AG04449 (cell line): ENCODE data around the gene TERT.

ENCODE experiments used
- CTCF ChIA-PET: fragments of 350-600 bp; formaldehyde crosslinking; extraction: SDS; loops from one replicate; lab custom pipeline; 2021; ENCODE audit warnings: antibody characterized with exemption; lab: Yijun Ruan, JAX
- POLR2A ChIA-PET: fragments of 400-600, 350-600 bp; formaldehyde crosslinking; extraction: SDS; loops from one replicate; lab custom pipeline; 2020; ENCODE audit warnings: antibody characterized with exemption, inconsistent platforms; lab: Yijun Ruan, JAX
- DNase-seq: peaks from one replicate; pipeline ENCODE4 v3.0.0-alpha.2; 2010; ENCODE audit warnings: low read depth, low spot score
- H3K4me3 ChIP-seq: 2 replicates; pipeline ENCODE4 v1.5.1; 2011; ENCODE audit warnings: low read depth, mild to moderate bottlenecking, control low read depth, low read length
- TF ChIP-seq, protein P1 (sequence below): IDR thresholded peaks from one replicate; pipeline ENCODE4 v1.5.1; 2011; ENCODE audit warnings: mild to moderate bottlenecking, moderate library complexity, low read length, control low read depth, inconsistent platforms; ENCODE audit not compliant: insufficient read depth; ENCODE audit errors: missing control alignments

Gene TERT

DNA sequence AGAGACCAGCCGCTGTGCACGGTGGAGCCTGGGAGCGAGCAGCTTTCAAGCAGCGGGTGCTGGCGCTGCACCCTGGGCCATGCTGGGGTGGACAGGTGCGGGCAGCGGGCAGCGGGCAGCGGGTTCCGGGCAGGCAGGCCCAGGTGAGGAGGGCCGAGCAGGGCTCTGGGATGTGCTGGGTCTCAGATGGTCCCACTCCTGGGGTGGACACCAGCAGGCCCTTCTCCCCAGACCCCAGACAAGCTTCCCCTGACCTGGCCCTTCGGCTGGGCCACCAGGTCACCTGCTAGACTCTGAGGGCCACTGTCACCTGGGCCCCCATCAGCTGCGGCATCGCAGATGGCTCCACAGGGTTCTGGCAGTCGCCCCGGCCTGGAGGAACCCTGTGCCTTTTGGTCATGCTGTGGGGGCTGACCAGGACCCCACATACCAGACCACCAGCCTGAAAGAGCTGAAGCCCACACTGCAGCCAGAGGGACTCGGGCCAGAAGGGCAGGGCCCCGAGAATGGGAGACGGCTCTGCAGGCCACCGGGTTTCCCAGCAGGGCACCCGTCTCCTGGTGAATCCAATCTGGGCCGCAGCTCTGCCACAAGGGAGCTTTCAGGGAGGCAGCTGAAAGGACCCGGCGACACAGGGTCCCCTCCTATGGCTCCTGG, 91.4 kb downstream of the TERT start:
- no peak overlapping the region for H3K4me3 ChIP-seq
- no peak for DNase-seq
- TF ChIP-seq, protein P1, sequence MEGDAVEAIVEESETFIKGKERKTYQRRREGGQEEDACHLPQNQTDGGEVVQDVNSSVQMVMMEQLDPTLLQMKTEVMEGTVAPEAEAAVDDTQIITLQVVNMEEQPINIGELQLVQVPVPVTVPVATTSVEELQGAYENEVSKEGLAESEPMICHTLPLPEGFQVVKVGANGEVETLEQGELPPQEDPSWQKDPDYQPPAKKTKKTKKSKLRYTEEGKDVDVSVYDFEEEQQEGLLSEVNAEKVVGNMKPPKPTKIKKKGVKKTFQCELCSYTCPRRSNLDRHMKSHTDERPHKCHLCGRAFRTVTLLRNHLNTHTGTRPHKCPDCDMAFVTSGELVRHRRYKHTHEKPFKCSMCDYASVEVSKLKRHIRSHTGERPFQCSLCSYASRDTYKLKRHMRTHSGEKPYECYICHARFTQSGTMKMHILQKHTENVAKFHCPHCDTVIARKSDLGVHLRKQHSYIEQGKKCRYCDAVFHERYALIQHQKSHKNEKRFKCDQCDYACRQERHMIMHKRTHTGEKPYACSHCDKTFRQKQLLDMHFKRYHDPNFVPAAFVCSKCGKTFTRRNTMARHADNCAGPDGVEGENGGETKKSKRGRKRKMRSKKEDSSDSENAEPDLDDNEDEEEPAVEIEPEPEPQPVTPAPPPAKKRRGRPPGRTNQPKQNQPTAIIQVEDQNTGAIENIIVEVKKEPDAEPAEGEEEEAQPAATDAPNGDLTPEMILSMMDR = no peak
- ChIA-PET POLR2A (no interaction called here), CTCF (no interaction called here)
